ENCODE measurements around the gene CACNA2D1. TPM values are rescaled to one million over a fixed set of nuclear protein-coding genes. Genes with fewer than 3 reads are reported as not detected.

The CACNA2D1 gene
- total RNA-seq, 1 donor, result 0.10 TPM

- Histone ChIP-seq H3K4me3 (ENCODE audit: low read length) (no peak overlapping the region), H3K4me1 (ENCODE audit: insufficient read depth, low read length) (no peaks in the 10 kb centered on the region), H3K9me3 (ENCODE audit: low read depth, low read length) (no peaks in the 10 kb centered on the region)
Observed at GRCh38 chr7:82274681-82275080, 168.9 kb downstream of the CACNA2D1 start.

GRCh38 chr7:82273886-82274285, 169.7 kb downstream of the CACNA2D1 start:
- no peak overlapping the region for H3K4me3 ChIP-seq (ENCODE audit: low read length)
- no peaks in the 10 kb centered on the region for H3K4me1 ChIP-seq (ENCODE audit: insufficient read depth, low read length)
- no peaks in the 10 kb centered on the region for H3K9me3 ChIP-seq (ENCODE audit: low read depth, low read length)
- no peaks in the 10 kb centered on the region for H3K27me3 ChIP-seq (ENCODE audit: insufficient read depth, low read length)

More at GRCh38 chr7:82274681-82275080, 168.9 kb downstream of the CACNA2D1 start:
- no peaks in the 10 kb centered on the region for H3K27me3 ChIP-seq (ENCODE audit: insufficient read depth, low read length)

- no peaks in the 10 kb centered on the region for H3K4me1 ChIP-seq (ENCODE audit: insufficient read depth, low read length)
- no peaks in the 10 kb centered on the region for H3K27me3 ChIP-seq (ENCODE audit: insufficient read depth, low read length)
- no peak overlapping the region for H3K4me3 ChIP-seq (ENCODE audit: low read length)
- H3K9me3 ChIP-seq (ENCODE audit: low read depth, low read length), result no peaks in the 10 kb centered on the region
Observed at GRCh38 chr7:82270870-82271269, 172.7 kb downstream of the CACNA2D1 start.

GRCh38 chr7:82268632-82269031, 174.9 kb downstream of the CACNA2D1 start:
- Histone ChIP-seq H3K27me3 (ENCODE audit: insufficient read depth, low read length) (no peaks in the 10 kb centered on the region), H3K4me3 (ENCODE audit: low read length) (no peak overlapping the region), H3K4me1 (ENCODE audit: insufficient read depth, low read length) (no peaks in the 10 kb centered on the region), H3K9me3 (ENCODE audit: low read depth, low read length) (no peaks in the 10 kb centered on the region)

GRCh38 chr7:82266081-82266480, 177.5 kb downstream of the CACNA2D1 start:
- no peaks in the 10 kb centered on the region for H3K27me3 ChIP-seq (ENCODE audit: insufficient read depth, low read length)
- no peaks in the 10 kb centered on the region for H3K9me3 ChIP-seq (ENCODE audit: low read depth, low read length)
- no peaks in the 10 kb centered on the region for H3K4me1 ChIP-seq (ENCODE audit: insufficient read depth, low read length)

GRCh38 chr7:82264783-82265305, 178.7 kb downstream of the CACNA2D1 start:
- no peaks in the 10 kb centered on the region for H3K4me1 ChIP-seq (ENCODE audit: insufficient read depth, low read length)

More at GRCh38 chr7:82266081-82266480, 177.5 kb downstream of the CACNA2D1 start:
- H3K4me3 ChIP-seq (ENCODE audit: low read length), result no peak overlapping the region

GRCh38 chr7:82263920-82264782, 179.4 kb downstream of the CACNA2D1 start:
- Histone ChIP-seq H3K9me3 (ENCODE audit: low read depth, low read length) (no peaks in the 10 kb centered on the region), H3K4me1 (ENCODE audit: insufficient read depth, low read length) (no peaks in the 10 kb centered on the region), H3K4me3 (ENCODE audit: low read length) (no peak overlapping the region), H3K27me3 (ENCODE audit: insufficient read depth, low read length) (no peaks in the 10 kb centered on the region)

More at GRCh38 chr7:82264783-82265305, 178.7 kb downstream of the CACNA2D1 start:
- Histone ChIP-seq H3K9me3 (ENCODE audit: low read depth, low read length) (no peaks in the 10 kb centered on the region), H3K27me3 (ENCODE audit: insufficient read depth, low read length) (no peaks in the 10 kb centered on the region), H3K4me3 (ENCODE audit: low read length) (no peak overlapping the region)

- no peaks in the 10 kb centered on the region for H3K27me3 ChIP-seq (ENCODE audit: insufficient read depth, low read length)
- no peaks in the 10 kb centered on the region for H3K9me3 ChIP-seq (ENCODE audit: low read depth, low read length)
- no peak overlapping the region for H3K4me3 ChIP-seq (ENCODE audit: low read length)
- H3K4me1 ChIP-seq (ENCODE audit: insufficient read depth, low read length), result no peaks in the 10 kb centered on the region
Observed at GRCh38 chr7:82258181-82258580, 185.4 kb downstream of the CACNA2D1 start.

GRCh38 chr7:82257118-82257695, 186.4 kb downstream of the CACNA2D1 start:
- H3K9me3 ChIP-seq (ENCODE audit: low read depth, low read length), result no peaks in the 10 kb centered on the region
- no peaks in the 10 kb centered on the region for H3K27me3 ChIP-seq (ENCODE audit: insufficient read depth, low read length)
- H3K4me1 ChIP-seq (ENCODE audit: insufficient read depth, low read length), result no peaks in the 10 kb centered on the region
- no peak overlapping the region for H3K4me3 ChIP-seq (ENCODE audit: low read length)

GRCh38 chr7:82255706-82256105, 187.9 kb downstream of the CACNA2D1 start:
- Histone ChIP-seq H3K27me3 (ENCODE audit: insufficient read depth, low read length) (no peaks in the 10 kb centered on the region), H3K9me3 (ENCODE audit: low read depth, low read length) (no peaks in the 10 kb centered on the region), H3K4me3 (ENCODE audit: low read length) (no peak overlapping the region), H3K4me1 (ENCODE audit: insufficient read depth, low read length) (no peaks in the 10 kb centered on the region)

GRCh38 chr7:82250598-82250997, 193.0 kb downstream of the CACNA2D1 start:
- H3K4me3 ChIP-seq (ENCODE audit: low read length), result no peak overlapping the region

GRCh38 chr7:82249979-82250378, 193.6 kb downstream of the CACNA2D1 start:
- no peaks in the 10 kb centered on the region for H3K4me1 ChIP-seq (ENCODE audit: insufficient read depth, low read length)
- no peaks in the 10 kb centered on the region for H3K9me3 ChIP-seq (ENCODE audit: low read depth, low read length)
- no peak overlapping the region for H3K4me3 ChIP-seq (ENCODE audit: low read length)
- H3K27me3 ChIP-seq (ENCODE audit: insufficient read depth, low read length), result no peaks in the 10 kb centered on the region

More at GRCh38 chr7:82250598-82250997, 193.0 kb downstream of the CACNA2D1 start:
- H3K4me1 ChIP-seq (ENCODE audit: insufficient read depth, low read length), result no peaks in the 10 kb centered on the region
- H3K27me3 ChIP-seq (ENCODE audit: insufficient read depth, low read length), result no peaks in the 10 kb centered on the region
- H3K9me3 ChIP-seq (ENCODE audit: low read depth, low read length), result no peaks in the 10 kb centered on the region

- H3K4me3 ChIP-seq (ENCODE audit: low read length), result no peak overlapping the region
- H3K9me3 ChIP-seq (ENCODE audit: low read depth, low read length), result no peaks in the 10 kb centered on the region
- H3K27me3 ChIP-seq (ENCODE audit: insufficient read depth, low read length), result no peaks in the 10 kb centered on the region
- H3K4me1 ChIP-seq (ENCODE audit: insufficient read depth, low read length), result no peaks in the 10 kb centered on the region
Observed at GRCh38 chr7:82247814-82248433, 195.7 kb downstream of the CACNA2D1 start.

GRCh38 chr7:82244947-82245517, 198.5 kb downstream of the CACNA2D1 start:
- no peaks in the 10 kb centered on the region for H3K4me1 ChIP-seq (ENCODE audit: insufficient read depth, low read length)
- H3K4me3 ChIP-seq (ENCODE audit: low read length), result no peak overlapping the region
- H3K9me3 ChIP-seq (ENCODE audit: low read depth, low read length), result no peaks in the 10 kb centered on the region
- no peaks in the 10 kb centered on the region for H3K27me3 ChIP-seq (ENCODE audit: insufficient read depth, low read length)

GRCh38 chr7:82241356-82241755, 202.2 kb downstream of the CACNA2D1 start:
- no peaks in the 10 kb centered on the region for H3K4me1 ChIP-seq (ENCODE audit: insufficient read depth, low read length)
- H3K27me3 ChIP-seq (ENCODE audit: insufficient read depth, low read length), result no peaks in the 10 kb centered on the region
- no peaks in the 10 kb centered on the region for H3K9me3 ChIP-seq (ENCODE audit: low read depth, low read length)
- no peak overlapping the region for H3K4me3 ChIP-seq (ENCODE audit: low read length)
